Ishikawa (cell line): ENCODE results near the gene GMDS.

Experiments used
- CEBPB ChIP-seq: IDR thresholded peaks from 2 replicates; pipeline ENCODE4 v1.6.1; 2012
- CREB1 ChIP-seq: IDR thresholded peaks from 2 replicates; pipeline ENCODE4 v1.6.1; 2012; ENCODE audit warnings: low read depth
- EGR1 ChIP-seq: IDR thresholded peaks from 2 replicates; pipeline ENCODE4 v1.6.1; 2012
- EP300 ChIP-seq: IDR thresholded peaks from 2 replicates; pipeline ENCODE4 v1.6.1; 2012; ENCODE audit warnings: borderline replicate concordance
- FOXM1 ChIP-seq: IDR thresholded peaks from 2 replicates; pipeline ENCODE4 v1.6.1; 2012; ENCODE audit warnings: low read depth, borderline replicate concordance
- MAX ChIP-seq: IDR thresholded peaks from 2 replicates; pipeline ENCODE4 v1.6.1; 2012
- NFIC ChIP-seq: IDR thresholded peaks from 2 replicates; pipeline ENCODE4 v1.6.1; 2012
- RAD21 ChIP-seq: IDR thresholded peaks from 2 replicates; pipeline ENCODE4 v1.6.1; 2012; ENCODE audit warnings: low read depth
- REST ChIP-seq: IDR thresholded peaks from 2 replicates; pipeline ENCODE4 v1.6.1; 2012; ENCODE audit warnings: low read depth, mild to moderate bottlenecking
- TAF1 ChIP-seq: IDR thresholded peaks from 2 replicates; pipeline ENCODE4 v1.6.1; 2012; ENCODE audit warnings: low read depth, mild to moderate bottlenecking
- TCF12 ChIP-seq: IDR thresholded peaks from 2 replicates; pipeline ENCODE4 v1.6.1; 2012; ENCODE audit warnings: low read depth
- TEAD4 ChIP-seq: IDR thresholded peaks from 2 replicates; pipeline ENCODE4 v1.6.1; 2012
- USF1 ChIP-seq: IDR thresholded peaks from 2 replicates; pipeline ENCODE4 v1.6.1; 2012
- YY1 ChIP-seq: IDR thresholded peaks from 2 replicates; pipeline ENCODE4 v1.6.1; 2012; ENCODE audit warnings: low read depth
- ZBTB7A ChIP-seq: IDR thresholded peaks from 2 replicates; pipeline ENCODE4 v1.6.1; 2012; ENCODE audit warnings: low read depth

GMDS gene

GRCh38 chr6:2102966-2103365 is 142.4 kb downstream of the GMDS start:
- no peak for TF ChIP-seq CEBPB
- TF ChIP-seq TCF12: no peak
- no peak for TF ChIP-seq FOXM1
- no peak for TF ChIP-seq NFIC
- TF ChIP-seq ZBTB7A: no peak
- no peak for TF ChIP-seq CREB1
- no peak for TF ChIP-seq MAX
- TF ChIP-seq REST: no peak
- no peak for TF ChIP-seq RAD21
- TF ChIP-seq EGR1: no peak
- no peak for TF ChIP-seq USF1
- no peak for TF ChIP-seq TAF1
- no peak for TF ChIP-seq TEAD4
- no peak for TF ChIP-seq EP300
- TF ChIP-seq YY1: no peak

GRCh38 chr6:2102316-2102883 is 143.0 kb downstream of the GMDS start:
- TF ChIP-seq EGR1 (no peak), RAD21 (no peak), CREB1 (no peak), EP300 (no peak), FOXM1 (no peak), TAF1 (no peak), TEAD4 (no peak), CEBPB (no peak), USF1 (no peak)

DNA sequence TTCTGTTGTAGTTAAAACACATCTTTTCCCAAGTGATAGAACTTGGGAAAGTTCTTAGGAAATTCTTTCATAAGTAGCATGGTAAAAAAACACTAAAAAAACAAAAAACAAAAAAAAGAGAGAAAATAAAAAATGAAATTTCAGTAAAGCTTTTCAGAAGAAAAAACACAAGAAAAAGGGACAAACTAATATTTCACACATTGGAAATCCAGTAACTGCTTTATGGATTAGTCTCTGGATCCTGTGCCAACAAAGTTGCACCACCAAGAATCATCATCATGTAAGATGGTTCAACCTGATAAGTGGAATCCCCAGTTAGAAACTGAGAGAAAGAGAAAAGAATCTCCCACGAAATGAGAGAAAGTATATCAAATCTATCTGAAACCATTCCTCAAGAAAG is 144.2 kb downstream of the GMDS start:
- TF ChIP-seq TCF12 (no peak), EP300 (no peak), REST (no peak), NFIC (no peak), CREB1 (no peak), ZBTB7A (no peak), FOXM1 (no peak), RAD21 (no peak), EGR1 (no peak), TEAD4 (no peak), MAX (no peak), TAF1 (no peak), USF1 (no peak), CEBPB (no peak), YY1 (no peak)

DNA sequence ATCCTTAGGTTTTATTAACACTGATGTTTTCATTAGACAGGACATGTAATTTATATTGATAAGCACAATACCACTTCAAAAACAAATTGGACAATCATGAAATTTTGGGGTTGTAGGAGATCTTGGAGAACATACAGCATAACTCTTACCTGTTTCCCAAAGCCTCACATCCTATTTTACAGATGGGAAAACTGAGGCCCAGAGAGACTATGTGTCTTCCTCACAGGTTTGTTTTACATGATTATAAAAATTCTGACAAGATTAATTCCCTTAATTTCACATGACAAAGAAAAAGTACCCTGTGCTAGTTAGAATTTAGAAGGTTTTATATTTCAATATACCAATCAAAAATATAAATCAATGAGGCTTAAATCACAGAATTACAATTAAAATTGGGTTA is 145.5 kb downstream of the GMDS start:
- TF ChIP-seq CREB1 (no peak), CEBPB (no peak), TAF1 (no peak), ZBTB7A (no peak), TEAD4 (no peak)

DNA sequence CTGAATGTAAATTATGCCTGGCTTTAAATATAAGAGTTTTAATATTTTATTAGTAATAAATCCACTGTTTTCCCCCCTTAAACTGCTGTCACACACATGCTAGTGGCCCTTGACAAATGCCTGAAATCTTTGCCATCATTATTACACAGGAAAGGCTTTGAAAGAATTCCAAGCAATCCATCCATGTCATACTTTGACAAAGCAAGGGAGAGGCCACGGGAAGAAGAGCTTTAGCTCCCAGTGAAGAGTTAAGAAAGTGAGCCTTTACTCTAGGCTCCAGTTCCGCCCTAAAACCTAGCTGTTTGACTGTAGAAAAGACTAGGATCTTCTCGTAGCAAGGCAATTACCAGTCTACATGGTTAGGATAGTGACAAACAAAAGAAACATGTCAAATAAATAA is 147.9 kb downstream of the GMDS start:
- TF ChIP-seq RAD21: no peak
- TF ChIP-seq USF1: no peak
- TF ChIP-seq NFIC: no peak
- no peak for TF ChIP-seq CREB1
- no peak for TF ChIP-seq TCF12
- no peak for TF ChIP-seq MAX
- TF ChIP-seq TEAD4: no peak
